Stimulated activated CD4-positive, alpha-beta T cell treated with anti-CD3 and anti-CD28 coated beads, Interleukin-1b, Interleukin-23, amount 100 ng/mL, for 24 hours (primary cell): ENCODE measurements around the gene NLGN1.

Source experiments
- DNase-seq, 4 experiments: peaks; one replicate each; pipeline ENCODE4 v3.0.0-alpha.2; 2020; ENCODE audit warnings: low read depth in 4 of 4, low spot score in 1 of 4

Gene NLGN1

GRCh38 chr3:174061731-174062130, 664.2 kb downstream of the NLGN1 start:
- DNase-seq, result no peak

GRCh38 chr3:174062923-174063322, 665.4 kb downstream of the NLGN1 start:
- DNase-seq, result no peak

- DNase-seq, result no peak
Measured at GRCh38 chr3:174068035-174068434, 670.5 kb downstream of the NLGN1 start.

GRCh38 chr3:174072675-174073074, 675.1 kb downstream of the NLGN1 start:
- no peak for DNase-seq

GRCh38 chr3:174083706-174084105, 686.2 kb downstream of the NLGN1 start:
- no peak for DNase-seq

- no peak for DNase-seq
Measured at GRCh38 chr3:174089592-174089991, 692.0 kb downstream of the NLGN1 start.

GRCh38 chr3:174094669-174095068, 697.1 kb downstream of the NLGN1 start:
- DNase-seq, result no peak

GRCh38 chr3:174097686-174098085, 700.1 kb downstream of the NLGN1 start:
- no peak for DNase-seq

- DNase-seq, result no peak
Measured at GRCh38 chr3:174098746-174099145, 701.2 kb downstream of the NLGN1 start.

GRCh38 chr3:174099724-174100123, 702.2 kb downstream of the NLGN1 start:
- no peak for DNase-seq

GRCh38 chr3:174100744-174101143, 703.2 kb downstream of the NLGN1 start:
- DNase-seq, result no peak

GRCh38 chr3:174101244-174101643, 703.7 kb downstream of the NLGN1 start:
- DNase-seq, result no peak

- DNase-seq, result no peak
Measured at GRCh38 chr3:174102274-174102673, 704.7 kb downstream of the NLGN1 start.

- DNase-seq, result no peak
Measured at GRCh38 chr3:174102866-174103265, 705.3 kb downstream of the NLGN1 start.

- DNase-seq, result no peak
Measured at GRCh38 chr3:174110761-174111160, 713.2 kb downstream of the NLGN1 start.

- DNase-seq, result no peak
Measured at GRCh38 chr3:174111776-174112175, 714.2 kb downstream of the NLGN1 start.

- no peak for DNase-seq
Measured at GRCh38 chr3:174116421-174116820, 718.9 kb downstream of the NLGN1 start.

- DNase-seq, result no peak
Measured at GRCh38 chr3:174120997-174121396, 723.5 kb downstream of the NLGN1 start.

GRCh38 chr3:174122411-174122810, 724.9 kb downstream of the NLGN1 start:
- no peak for DNase-seq

GRCh38 chr3:174125267-174125824, 727.8 kb downstream of the NLGN1 start:
- DNase-seq, result no peak

GRCh38 chr3:174126990-174127758, 729.6 kb downstream of the NLGN1 start:
- no peak for DNase-seq

- DNase-seq, result no peak
Measured at GRCh38 chr3:174132006-174132405, 734.5 kb downstream of the NLGN1 start.
